NCI-H2029 treated with DMSO at 0.1 percent for 48 hours (cell line): ENCODE measurements around the gene PSMB2.
"Not testable (repeated sequence)": the region's sequence is repeated elsewhere in the genome, so short reads cannot be mapped to it uniquely, and the experiment has no call there.

Experiments used
- DNase-seq: peaks from one replicate; lab custom pipeline; 2025; lab: John Stamatoyannopoulos, UW

Gene PSMB2

DNA sequence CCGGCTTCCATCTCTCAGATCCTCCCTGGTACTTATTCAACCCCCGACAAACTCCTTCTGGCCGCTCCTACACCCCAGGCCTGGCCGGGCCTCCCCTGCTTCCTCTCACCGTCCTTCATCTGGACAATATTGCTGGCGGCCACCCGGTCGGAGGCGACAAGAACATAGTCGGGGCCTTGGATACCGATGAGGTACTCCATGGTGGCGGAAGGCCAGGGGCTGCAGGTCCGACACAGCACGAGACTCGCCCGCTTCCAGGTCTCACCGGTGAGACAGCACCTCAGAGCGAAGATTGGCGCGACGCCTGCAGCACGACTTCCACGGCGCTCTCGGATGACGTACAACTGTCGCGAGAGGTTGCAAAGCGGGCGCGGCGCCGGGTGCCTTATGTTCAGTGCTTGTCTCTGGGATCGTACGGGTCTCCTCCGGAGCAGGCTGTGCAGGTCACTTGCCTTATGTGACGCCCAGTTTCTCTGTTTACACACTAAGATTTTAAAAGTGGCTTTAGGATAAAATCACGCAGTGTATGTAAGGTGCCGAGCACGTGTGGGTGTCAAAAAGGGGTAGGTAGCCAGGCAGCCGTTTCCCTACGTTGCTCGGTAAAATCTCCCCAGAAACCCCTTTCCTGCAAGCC, at the start of gene PSMB2:
PSMB2 (minus strand) TSS at position 294 of the 634 bp plus-strand sequence; CDS start at position 200, 94 bp downstream.
- peak; percentile 82 for DNase-seq

DNA sequence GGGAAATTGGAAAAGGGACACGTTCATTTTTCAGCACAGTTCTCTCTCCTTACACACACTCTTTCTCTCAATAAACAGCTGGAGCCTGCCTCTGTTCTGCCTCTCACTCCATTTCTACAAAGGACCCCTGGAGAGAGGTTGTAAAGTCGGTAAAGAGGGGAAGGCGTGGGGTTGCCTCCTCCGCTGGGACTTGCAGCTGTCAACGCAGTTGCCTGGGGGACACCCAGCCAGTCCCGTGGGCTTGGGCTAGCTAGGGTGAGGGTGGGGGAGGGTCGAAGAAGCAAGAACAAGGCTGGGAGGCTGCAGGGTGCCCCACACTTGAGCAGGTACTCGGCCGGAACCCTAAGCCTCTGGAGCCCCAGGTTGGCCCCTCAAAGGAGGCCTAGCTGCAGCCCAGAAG, 49.8 kb upstream of the PSMB2 start:
- no peak for DNase-seq

GRCh38 chr1:35690103-35690502, 48.8 kb upstream of the PSMB2 start:
- not testable (repeated sequence) for DNase-seq

DNA sequence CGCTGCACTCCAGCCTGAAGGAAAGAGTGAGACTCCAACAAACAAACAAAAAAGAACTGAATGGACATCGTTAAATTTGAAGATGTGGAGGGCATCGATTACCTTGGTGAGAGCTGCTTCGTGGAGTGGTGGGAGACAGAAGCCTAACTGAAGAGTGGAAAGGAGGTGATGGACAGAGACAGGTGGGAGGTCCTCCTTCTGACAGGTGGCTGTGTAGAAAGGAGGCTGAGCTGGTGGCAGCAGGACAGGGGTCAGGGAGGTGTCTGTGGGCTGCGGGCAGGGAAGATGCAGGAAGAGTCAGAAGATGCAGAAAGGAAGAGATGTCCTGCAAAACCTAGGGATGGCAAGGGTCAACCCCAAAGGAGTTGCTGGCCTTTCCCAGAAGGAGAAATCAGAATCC, 46.8 kb upstream of the PSMB2 start:
- DNase-seq: no peak

GRCh38 chr1:35683012-35683411, 41.7 kb upstream of the PSMB2 start:
- DNase-seq: no peak

DNA sequence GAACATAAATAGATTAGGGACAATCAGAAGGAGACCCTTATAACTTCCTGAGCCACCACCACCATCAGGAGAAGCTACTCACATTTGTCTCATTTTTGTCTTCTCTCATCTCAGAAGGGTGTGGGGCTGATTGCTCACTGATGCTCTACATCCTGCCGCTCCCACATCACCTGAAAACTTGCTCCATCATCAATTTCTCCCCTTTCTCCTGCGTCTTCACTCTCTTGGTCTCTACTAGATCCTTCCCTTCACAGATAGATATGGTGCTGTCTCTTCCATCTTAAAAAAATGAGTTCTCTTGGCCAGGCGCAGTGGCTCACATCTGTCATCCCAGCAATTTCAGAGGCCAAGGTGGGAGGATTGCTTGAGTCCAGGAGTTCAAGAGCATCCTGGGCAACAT, 38.9 kb upstream of the PSMB2 start:
- no peak for DNase-seq

DNA sequence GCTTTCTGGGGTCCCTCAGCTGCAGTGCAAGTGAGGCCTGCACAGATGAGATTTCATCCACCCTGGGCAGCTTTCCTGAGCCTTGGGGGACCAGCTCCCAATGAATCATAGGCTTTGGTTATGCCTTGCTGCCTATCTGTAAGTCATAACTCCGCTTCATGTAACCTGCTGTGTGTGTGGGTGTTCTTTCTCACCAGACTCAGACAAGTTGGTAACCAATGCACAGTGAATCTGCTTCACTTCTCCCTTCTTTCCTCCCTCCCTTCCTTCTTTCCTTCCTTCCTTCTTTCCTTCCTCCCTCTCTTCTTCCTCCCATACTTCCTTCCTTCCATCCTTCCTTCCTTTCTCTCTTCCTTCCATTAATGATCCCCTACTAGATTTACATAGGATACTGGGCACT, 34.4 kb upstream of the PSMB2 start:
- no peak for DNase-seq

DNA sequence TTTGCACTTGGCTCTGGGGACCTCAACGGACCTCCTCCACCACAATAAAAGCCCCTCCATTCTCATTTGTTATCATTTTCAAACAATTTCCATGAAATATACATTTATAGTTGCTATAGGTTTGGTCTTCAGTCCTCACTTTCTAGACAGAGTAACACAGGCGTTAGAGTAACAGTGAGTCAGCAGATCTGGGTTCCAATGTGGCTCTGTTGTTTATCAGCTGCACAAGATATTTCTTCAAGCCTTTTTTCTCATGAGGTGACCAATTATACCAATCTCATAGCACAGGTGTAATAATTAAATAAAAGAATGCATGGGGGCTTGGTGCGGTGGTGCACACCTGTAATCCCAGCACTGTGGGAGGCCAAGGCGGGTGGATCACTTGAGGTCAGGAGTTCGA, 32.8 kb upstream of the PSMB2 start:
- DNase-seq: no peak

- DNase-seq: no peak
Observed at GRCh38 chr1:35672116-35672515, 30.8 kb upstream of the PSMB2 start.

DNA sequence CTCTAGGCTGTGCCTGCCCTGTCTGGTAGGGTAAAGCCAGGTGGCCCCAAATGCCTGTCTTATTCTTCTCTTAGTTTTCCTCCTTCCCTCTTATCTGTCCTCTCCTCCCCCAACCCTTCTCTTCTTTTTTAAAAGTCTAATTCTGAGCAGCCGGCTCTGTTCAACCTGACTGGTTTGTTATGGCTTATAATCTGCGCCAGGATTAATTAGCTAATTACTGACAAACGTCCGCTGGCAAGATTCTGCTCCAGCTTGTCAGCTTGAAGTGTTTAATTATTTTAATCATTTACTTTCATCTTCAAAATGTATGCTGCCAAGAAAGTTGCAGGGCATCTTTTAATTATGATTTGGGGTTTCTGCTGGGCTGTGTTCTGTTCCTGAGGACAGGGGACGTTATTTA, 27.2 kb upstream of the PSMB2 start:
- DNase-seq: no peak

DNA sequence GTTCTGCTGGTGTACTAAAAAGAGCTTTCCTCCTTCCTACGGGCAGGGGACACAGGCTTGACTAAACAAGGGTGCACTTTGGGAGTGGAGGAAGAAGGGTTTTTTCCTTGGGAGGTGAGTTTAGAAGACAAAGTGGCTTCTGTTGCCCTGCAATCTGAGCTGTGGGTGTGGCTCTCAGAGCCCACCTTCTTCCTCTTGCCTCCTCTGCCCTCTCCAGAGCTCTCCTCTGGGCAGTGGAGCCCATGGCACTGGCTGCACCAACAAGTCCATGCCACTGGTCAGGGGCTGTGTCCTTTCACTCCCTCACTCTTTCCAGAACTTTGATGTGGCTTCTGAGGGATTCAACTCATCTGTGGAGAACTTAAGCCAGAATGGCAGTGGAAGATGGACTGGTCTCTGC, 25.6 kb upstream of the PSMB2 start:
- no peak for DNase-seq

DNA sequence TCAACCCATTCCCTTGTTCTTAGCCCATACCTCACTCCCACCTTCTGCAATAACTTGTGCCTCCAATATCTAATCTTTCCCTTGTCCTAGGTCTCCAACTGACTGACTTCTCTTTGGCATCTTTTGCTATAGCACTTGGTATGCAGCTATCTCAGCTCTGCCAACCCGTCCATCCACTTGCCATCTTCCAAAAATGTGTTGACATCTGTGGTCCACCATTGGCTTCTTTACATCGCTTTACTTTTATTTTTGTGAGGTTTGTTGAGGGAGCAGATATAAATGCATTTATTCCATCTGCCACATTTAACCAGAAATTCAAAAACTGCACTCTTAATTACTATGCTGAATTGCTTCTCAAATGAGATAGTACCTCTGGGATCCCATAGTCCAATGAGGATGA, 24.9 kb upstream of the PSMB2 start:
- DNase-seq: no peak

DNA sequence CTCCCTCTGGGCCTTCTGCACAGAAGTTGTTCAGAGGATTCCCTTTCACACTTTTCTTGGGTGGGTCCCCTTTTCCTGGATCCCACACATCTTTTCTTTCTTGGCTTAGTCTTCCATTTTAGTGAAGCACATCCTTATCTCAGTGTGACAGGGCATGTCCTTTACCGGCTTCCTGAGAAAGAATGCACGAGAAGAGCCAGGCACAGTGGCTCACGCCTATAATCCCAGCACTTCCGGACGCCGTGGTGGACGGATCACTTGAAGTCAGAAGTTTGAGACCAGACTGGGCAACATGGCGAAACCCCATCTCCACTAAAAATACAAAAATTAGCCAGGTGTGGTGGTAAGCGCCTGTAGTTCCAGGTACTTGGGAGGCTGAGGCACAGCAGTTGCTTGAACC, 22.1 kb upstream of the PSMB2 start:
- DNase-seq: no peak

DNA sequence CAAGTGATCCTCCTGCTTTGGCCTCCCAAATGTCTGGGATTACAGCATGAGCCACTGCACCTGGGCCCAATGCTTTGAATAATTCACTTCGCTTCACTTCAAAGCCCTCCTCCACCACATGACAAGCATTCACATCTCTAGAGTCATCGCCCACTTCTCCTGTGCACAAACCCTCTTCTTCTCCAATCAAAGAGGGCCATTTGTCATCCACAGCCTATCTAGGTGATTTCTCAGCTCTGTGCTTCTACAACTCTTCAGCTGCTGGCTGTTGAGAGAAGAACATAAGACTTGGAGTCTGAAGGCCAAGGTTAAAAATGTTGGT, 20.1 kb upstream of the PSMB2 start:
- DNase-seq: no peak

- no peak for DNase-seq
Observed at GRCh38 chr1:35660581-35661473, 19.5 kb upstream of the PSMB2 start.

DNA sequence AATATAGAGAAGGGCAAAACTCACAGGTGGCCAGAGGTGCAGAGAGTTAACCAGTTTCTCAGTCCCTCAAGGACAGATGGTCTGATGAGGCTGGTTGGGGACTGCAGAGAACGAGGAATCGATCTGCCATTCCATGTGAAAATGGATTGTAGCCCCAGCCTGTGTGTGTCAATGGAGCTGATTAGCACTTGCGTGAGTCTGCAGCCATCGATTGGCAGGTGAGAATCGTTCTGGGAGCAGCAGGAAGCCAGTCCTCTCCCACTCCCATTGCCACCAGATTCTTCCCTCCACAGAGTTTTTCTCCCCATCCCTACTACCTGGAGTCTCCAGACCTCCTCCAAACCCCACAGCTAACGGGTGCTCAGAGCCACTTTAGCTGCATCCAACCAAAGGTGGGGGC, 18.3 kb upstream of the PSMB2 start:
- DNase-seq: no peak

DNA sequence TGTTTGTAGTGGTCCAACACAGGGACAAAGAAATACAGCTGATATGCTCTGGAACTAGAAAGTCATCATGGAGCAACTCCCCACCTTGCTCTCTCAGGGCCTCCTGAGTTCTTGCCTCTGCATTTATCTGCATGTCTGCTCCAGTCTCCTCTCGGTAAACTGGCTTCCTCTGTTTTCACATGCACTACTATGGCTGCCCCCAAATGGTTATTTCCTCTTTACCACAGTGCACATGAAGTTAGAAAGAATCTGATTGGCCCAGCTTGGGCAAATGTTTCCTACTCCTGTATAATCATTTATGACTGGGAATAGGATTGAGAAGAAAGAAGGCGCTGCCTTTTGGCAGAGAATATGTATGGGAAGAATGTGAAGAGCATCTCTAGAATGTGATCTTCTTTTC, 16.5 kb upstream of the PSMB2 start:
- no peak for DNase-seq

DNA sequence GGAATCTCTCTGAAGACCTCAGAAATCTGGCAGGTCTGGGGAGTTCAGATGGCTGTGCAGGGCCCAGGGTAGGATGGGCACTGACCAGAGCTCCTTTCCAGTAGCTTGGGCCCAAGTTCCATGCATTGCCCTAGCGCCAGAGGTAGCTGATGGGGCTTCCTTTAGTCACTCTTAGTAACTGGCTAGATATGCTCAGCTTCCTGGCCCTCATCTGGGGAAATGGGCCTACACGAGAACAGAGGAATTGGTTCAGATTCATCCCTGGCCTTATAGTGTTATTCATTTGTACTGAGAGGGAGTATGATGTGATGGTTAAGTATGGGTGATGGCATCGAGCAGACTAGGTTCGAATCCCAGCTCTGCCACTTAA, 15.5 kb upstream of the PSMB2 start:
- DNase-seq: no peak

DNA sequence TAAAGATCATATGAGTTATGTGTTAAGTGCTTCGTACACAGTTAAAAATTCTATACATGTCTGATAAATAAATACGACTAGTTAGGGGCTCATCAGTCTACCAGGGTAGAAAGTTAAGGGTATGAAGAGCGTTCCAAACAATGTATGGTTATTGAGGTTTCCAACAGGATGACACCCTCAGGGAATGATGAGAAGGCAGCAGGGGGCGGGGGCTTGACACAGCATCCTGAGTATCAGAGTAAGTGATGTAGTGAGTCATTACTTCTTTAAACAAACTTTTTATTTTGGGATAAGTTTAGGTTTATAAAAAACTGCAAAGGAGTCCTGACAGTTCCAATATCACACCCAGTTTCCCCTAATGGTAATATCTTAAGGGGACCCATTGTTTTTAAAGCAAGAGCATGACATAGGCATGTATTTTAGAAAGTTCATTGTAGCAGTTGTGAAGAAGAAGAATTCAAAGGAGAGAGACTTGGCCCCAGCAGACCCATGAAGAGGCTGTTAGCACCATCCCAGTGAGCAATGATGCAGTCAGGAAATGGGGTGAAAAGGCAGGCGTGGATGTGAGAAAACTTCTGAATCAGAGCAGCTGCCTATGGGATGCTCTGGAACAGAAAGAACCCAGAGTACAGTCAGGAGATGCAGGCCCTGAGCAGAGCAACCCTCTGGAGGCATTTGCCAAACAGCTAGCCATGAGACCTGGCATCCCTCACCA, 15.0 kb upstream of the PSMB2 start:
- no peak for DNase-seq

DNA sequence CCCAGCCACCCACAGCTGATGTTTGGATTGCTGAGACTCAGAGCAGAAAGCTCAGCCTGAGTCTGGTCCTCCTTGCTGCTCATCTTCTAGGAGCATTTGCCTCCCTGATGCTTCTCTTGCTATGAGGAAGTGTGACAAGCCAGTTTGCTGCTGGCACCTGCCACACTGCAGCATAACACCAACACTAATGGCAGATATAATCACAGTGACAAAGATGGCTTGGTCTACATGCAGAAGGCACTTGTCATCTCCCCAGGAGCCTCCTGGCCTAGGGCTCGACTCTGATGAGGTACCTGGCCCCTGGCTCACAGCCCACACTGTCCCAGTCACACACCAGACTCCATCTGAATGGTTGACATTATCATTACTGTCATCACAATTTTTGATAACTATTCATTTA, 13.9 kb upstream of the PSMB2 start:
- no peak for DNase-seq

GRCh38 chr1:35650416-35650815, 9.1 kb upstream of the PSMB2 start:
- DNase-seq: peak; percentile 50

GRCh38 chr1:35646043-35646442, 4.7 kb upstream of the PSMB2 start:
- DNase-seq: no peak

DNA sequence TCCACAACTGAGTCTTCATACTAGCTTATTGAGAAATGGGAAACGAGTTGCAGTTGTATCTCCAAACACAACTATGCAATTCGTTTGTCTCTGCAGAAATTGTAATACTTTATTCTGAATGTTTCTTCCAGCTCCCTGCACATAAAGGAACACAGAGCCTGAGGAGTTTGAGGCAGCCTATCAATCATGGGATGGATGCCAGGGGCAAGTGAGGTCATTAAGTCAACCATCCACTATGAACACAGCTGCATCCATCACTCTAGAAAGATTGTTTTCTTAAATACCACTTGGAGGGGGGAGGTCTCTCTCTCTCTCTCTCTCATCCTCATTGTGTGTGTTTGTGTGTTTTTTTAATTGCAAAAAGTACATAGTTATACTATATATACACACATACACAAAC, 2.9 kb upstream of the PSMB2 start:
- no peak for DNase-seq
